CD14-positive monocyte (primary cell): ENCODE measurements around the gene TTC38. TPM values are rescaled to one million over a fixed set of nuclear protein-coding genes. Genes with fewer than 3 reads are reported as not detected.
A peak's percentile ranks its signal among the peaks of the same experiment; 100 is the strongest.
"Not testable (repeated sequence)": the region's sequence is repeated elsewhere in the genome, so short reads cannot be mapped to it uniquely, and the experiment has no call there.

ENCODE experiments used
- DNase-seq, 3 donors: peaks; one replicate each; pipeline ENCODE4 v3.0.0-alpha.2; 2011 to 2022
- H2AFZ ChIP-seq: 2 replicates; pipeline ENCODE4 v1.6.0; 2012; ENCODE audit warnings: mild to moderate bottlenecking, low read depth, low read length, inconsistent platforms; ENCODE audit not compliant: insufficient read depth, poor library complexity, severe bottlenecking
- H3K27ac ChIP-seq, 2 donors: 1 replicate in 1 of 2; 2 replicates in 1 of 2; pipeline ENCODE4 v1.5.1; 2012 to 2013; ENCODE audit warnings: low read length in 2 of 2, control low read depth in 1 of 2, inconsistent platforms in 1 of 2, low read depth in 1 of 2, mild to moderate bottlenecking in 1 of 2
- H3K27me3 ChIP-seq, 2 donors: one replicate each; pipeline versions ENCODE4 v1.6.0 to v1.6.1; 2011 to 2013; ENCODE audit warnings: low read length in 2 of 2; ENCODE audit not compliant: control insufficient read depth in 2 of 2, insufficient read depth in 2 of 2
- H3K36me3 ChIP-seq, 2 donors: replicated peaks in 1 of 2; 1 replicate in 1 of 2; 2 replicates in 1 of 2; pipeline versions ENCODE4 v1.5.1 to v1.6.1; 2012 to 2013; ENCODE audit warnings: low read length in 2 of 2, control low read depth in 1 of 2, inconsistent platforms in 1 of 2, mild to moderate bottlenecking in 1 of 2; ENCODE audit not compliant: insufficient read depth in 2 of 2, control insufficient read depth in 1 of 2
- H3K4me1 ChIP-seq, 2 donors: 1 replicate in 1 of 2; 2 replicates in 1 of 2; pipeline versions ENCODE4 v1.5.1 to v1.6.1; 2012 to 2013; ENCODE audit warnings: low read length in 2 of 2, control low read depth in 1 of 2, inconsistent platforms in 1 of 2, mild to moderate bottlenecking in 1 of 2, moderate library complexity in 1 of 2; ENCODE audit not compliant: insufficient read depth in 2 of 2, control insufficient read depth in 1 of 2
- H3K4me2 ChIP-seq: replicated peaks from 2 replicates; pipeline ENCODE3; 2012; ENCODE audit warnings: low read length, moderate library complexity, mild to moderate bottlenecking; ENCODE audit not compliant: poor library complexity, severe bottlenecking; ENCODE audit errors: extremely low read depth
- H3K4me3 ChIP-seq, 3 experiments: fragments of 200-600 bp in 1 of 3; sonication (generic) in 1 of 3; replicated peaks in 1 of 3; 1 replicate in 2 of 3; 2 replicates in 1 of 3; pipeline ENCODE4 v1.5.1; 2011 to 2013; ENCODE audit warnings: low read length in 3 of 3, mild to moderate bottlenecking in 3 of 3, control low read depth in 2 of 3, low read depth in 2 of 3, inconsistent platforms in 1 of 3, moderate library complexity in 1 of 3
- H3K79me2 ChIP-seq: 2 replicates; pipeline ENCODE4 v1.6.0; 2012; ENCODE audit warnings: mild to moderate bottlenecking, control low read depth, inconsistent platforms, low read length, moderate library complexity; ENCODE audit not compliant: insufficient read depth
- H3K9ac ChIP-seq: 2 replicates; pipeline ENCODE4 v1.6.0; 2017; ENCODE audit warnings: low read length, mild to moderate bottlenecking; ENCODE audit not compliant: insufficient read depth, poor library complexity, severe bottlenecking
- H3K9me3 ChIP-seq, 2 donors: replicated peaks in 1 of 2; 1 replicate in 1 of 2; 2 replicates in 1 of 2; pipeline versions ENCODE4 v1.5.1 to v1.6.1; 2012 to 2013; ENCODE audit warnings: low read length in 2 of 2, control low read depth in 1 of 2; ENCODE audit not compliant: control insufficient read depth in 1 of 2, insufficient read depth in 1 of 2
- H4K20me1 ChIP-seq: 2 replicates; pipeline ENCODE4 v1.6.0; 2012; ENCODE audit warnings: mild to moderate bottlenecking, low read length, control low read depth, moderate library complexity; ENCODE audit not compliant: insufficient read depth
- H3K27ac Mint-ChIP-seq, 7 donors: one replicate each; pipeline ENCODE4 v1.8.0; 2020; ENCODE audit warnings: mild to moderate bottlenecking in 7 of 7, mixed read lengths in 7 of 7, moderate library complexity in 6 of 7, inconsistent platforms in 2 of 7
- H3K27me3 Mint-ChIP-seq, 3 donors: one replicate each; pipeline ENCODE4 v1.8.0; 2021 to 2022; ENCODE audit warnings: low read depth in 3 of 3, mild to moderate bottlenecking in 3 of 3, mixed read lengths in 3 of 3, moderate library complexity in 3 of 3, inconsistent platforms in 1 of 3
- H3K36me3 Mint-ChIP-seq, 2 donors: one replicate each; pipeline ENCODE4 v1.8.0; 2020; ENCODE audit warnings: mixed read lengths in 2 of 2, inconsistent platforms in 1 of 2, mild to moderate bottlenecking in 1 of 2
- H3K4me1 Mint-ChIP-seq: one replicate; pipeline ENCODE4 v1.8.0; 2020; ENCODE audit warnings: mild to moderate bottlenecking, mixed read lengths
- H3K4me3 Mint-ChIP-seq, 2 donors: one replicate each; pipeline ENCODE4 v1.8.0; 2020; ENCODE audit warnings: mild to moderate bottlenecking in 2 of 2, mixed read lengths in 2 of 2, moderate library complexity in 1 of 2
- H3K9me3 Mint-ChIP-seq, 7 donors: one replicate each; pipeline ENCODE4 v1.8.0; 2020 to 2022; ENCODE audit warnings: mixed read lengths in 7 of 7, mild to moderate bottlenecking in 6 of 7, moderate library complexity in 6 of 7, inconsistent platforms in 2 of 7
- CTCF ChIP-seq: fragments of 200-600 bp; IDR thresholded peaks from one replicate; pipeline ENCODE4 v1.8.0; 2022; ENCODE audit warnings: antibody characterized with exemption, mild to moderate bottlenecking
- WGBS: methylation state at CpG from one replicate; pipeline ENCODE4 v1.1.5; 2013; ENCODE audit warnings: missing lambda C conversion rate; ENCODE audit not compliant: insufficient coverage; 5-methylcytosine and 5-hydroxymethylcytosine counted together
- intact Hi-C, 2 donors: fragments of 100-400 bp; cut with micrococcal nuclease; formaldehyde crosslinking; loops; one replicate each; pipeline versions ENCODE4 v1.15.0 to v1.15.1; 2023
- polyA plus RNA-seq, 3 donors: library from polyadenylated mRNA; depleted of rRNA in 1 of 3; unstranded in 2 of 3; stranded (reverse) in 1 of 3; fragments of 300-500 nt in 2 of 3; fragments of >200 nt in 1 of 3; fragmentation: Illumina TruSeq in 2 of 3; gene quantifications; 1 replicate in 2 of 3; 2 replicates in 1 of 3; pipeline ENCODE4 v1.2.3, GENCODE V29; 2012 to 2021

The TTC38 gene
- polyA plus RNA-seq, 3 donors, result 14.7 to 22.5 (median 17.0) TPM

GRCh38 chr22:46309526-46310085 lies 41.8 kb downstream of the TTC38 start:
- H3K36me3 Mint-ChIP-seq, result peaks cover 26 to 64% of the 10 kb centered on the region in 2 donors
- H3K27ac Mint-ChIP-seq, result peak overlapping the region in 2 of 7 donors; percentile 53 to 69
- Histone ChIP-seq H3K4me1 (no peaks in the 10 kb centered on the region), H3K4me3 (no peak overlapping the region), H3K36me3 (peaks cover 26 to 65% of the 10 kb centered on the region in 2 donors), H3K79me2 (peaks cover 61% of the 10 kb centered on the region), H3K27ac (no peak overlapping the region), H3K9ac (no peak overlapping the region), H2AFZ (no peak overlapping the region), H3K9me3 (no peaks in the 10 kb centered on the region), H3K4me2 (no peak overlapping the region), H3K27me3 (no peaks in the 10 kb centered on the region), H4K20me1 (no peaks in the 10 kb centered on the region)
- no peak for TF ChIP-seq CTCF
- intact Hi-C loops, result loop anchor here in 1 of 2 donors (5.0 kb wide), 1 partner anchor 187 kb away; no protein-coding TSS in a partner anchor
- DNase-seq, result no peak
- H3K27me3 Mint-ChIP-seq, result no peaks in the 10 kb centered on the region
- H3K4me3 Mint-ChIP-seq, result no peak overlapping the region
- H3K4me1 Mint-ChIP-seq, result no peaks in the 10 kb centered on the region
- WGBS, result 100% methylated on average over 13 of the region's 15 CpGs
- H3K9me3 Mint-ChIP-seq, result peaks cover 0 to 2% (median 0%) of the 10 kb centered on the region in 7 donors

GRCh38 chr22:46312056-46312455 lies 44.2 kb downstream of the TTC38 start:
- H3K4me1 ChIP-seq, result no peaks in the 10 kb centered on the region
- H3K9me3 ChIP-seq, result no peaks in the 10 kb centered on the region
- peaks cover 43 to 71% of the 10 kb centered on the region in 2 donors for H3K36me3 Mint-ChIP-seq
- no peaks in the 10 kb centered on the region for H3K27me3 Mint-ChIP-seq
- no peak for DNase-seq
- no peak overlapping the region for H3K4me3 ChIP-seq
- H3K4me3 Mint-ChIP-seq, result no peak overlapping the region
- peak overlapping the region in 1 of 7 donors; percentile 57 for H3K27ac Mint-ChIP-seq
- H3K27me3 ChIP-seq, result no peaks in the 10 kb centered on the region
- no peak overlapping the region for H3K4me2 ChIP-seq
- no peaks in the 10 kb centered on the region for H4K20me1 ChIP-seq
- 100% methylated on average over 7 of the region's 8 CpGs for WGBS
- H2AFZ ChIP-seq, result no peak overlapping the region
- intact Hi-C loops, result loop anchor here in 1 of 2 donors (5.0 kb wide), 1 partner anchor 190 kb away; no protein-coding TSS in a partner anchor
- no peak overlapping the region for H3K27ac ChIP-seq
- H3K79me2 ChIP-seq, result peaks cover 39% of the 10 kb centered on the region
- no peaks in the 10 kb centered on the region for H3K4me1 Mint-ChIP-seq
- H3K9ac ChIP-seq, result no peak overlapping the region
- no peak for TF ChIP-seq CTCF
- H3K9me3 Mint-ChIP-seq, result no peaks in the 10 kb centered on the region
- H3K36me3 ChIP-seq, result peaks cover 34 to 79% of the 10 kb centered on the region in 2 donors

- H3K27ac ChIP-seq, H3K4me1 Mint-ChIP-seq, H3K4me3 ChIP-seq, H3K9me3 ChIP-seq, H2AFZ ChIP-seq, H4K20me1 ChIP-seq, H3K4me2 ChIP-seq, H3K9ac ChIP-seq, DNase-seq, H3K9me3 Mint-ChIP-seq, H3K27me3 ChIP-seq, H3K27me3 Mint-ChIP-seq, H3K4me3 Mint-ChIP-seq, H3K4me1 ChIP-seq: not testable (repeated sequence)
- H3K36me3 ChIP-seq, result peaks cover 40 to 87% of the 10 kb centered on the region in 2 donors
- WGBS, result no CpG with 5 or more reads among the region's 2 CpGs
- Mint-ChIP-seq H3K36me3 (peaks cover 50 to 76% of the 10 kb centered on the region in 2 donors), H3K27ac (peak overlapping the region in 1 of 7 donors; percentile 15)
- H3K79me2 ChIP-seq, result peaks cover 38% of the 10 kb centered on the region
- intact Hi-C loops, result loop anchor here in 1 of 2 donors (5.0 kb wide), 1 partner anchor 191 kb away; no protein-coding TSS in a partner anchor
Measured at GRCh38 chr22:46312848-46313247, 45.0 kb downstream of the TTC38 start.
